CD14-positive monocyte (primary cell): ENCODE measurements around the gene SLC10A7. TPM values are rescaled to one million over a fixed set of nuclear protein-coding genes. Genes with fewer than 3 reads are reported as not detected.

ENCODE experiments used
- DNase-seq, 3 donors: peaks; one replicate each; pipeline ENCODE4 v3.0.0-alpha.2; 2011 to 2022
- H2AFZ ChIP-seq: 2 replicates; pipeline ENCODE4 v1.6.0; 2012; ENCODE audit warnings: mild to moderate bottlenecking, low read depth, low read length, inconsistent platforms; ENCODE audit not compliant: insufficient read depth, poor library complexity, severe bottlenecking
- H3K27ac ChIP-seq, 2 donors: 1 replicate in 1 of 2; 2 replicates in 1 of 2; pipeline ENCODE4 v1.5.1; 2012 to 2013; ENCODE audit warnings: low read length in 2 of 2, control low read depth in 1 of 2, inconsistent platforms in 1 of 2, low read depth in 1 of 2, mild to moderate bottlenecking in 1 of 2
- H3K27me3 ChIP-seq, 2 donors: one replicate each; pipeline versions ENCODE4 v1.6.0 to v1.6.1; 2011 to 2013; ENCODE audit warnings: low read length in 2 of 2; ENCODE audit not compliant: control insufficient read depth in 2 of 2, insufficient read depth in 2 of 2
- H3K36me3 ChIP-seq, 2 donors: replicated peaks in 1 of 2; 1 replicate in 1 of 2; 2 replicates in 1 of 2; pipeline versions ENCODE4 v1.5.1 to v1.6.1; 2012 to 2013; ENCODE audit warnings: low read length in 2 of 2, control low read depth in 1 of 2, inconsistent platforms in 1 of 2, mild to moderate bottlenecking in 1 of 2; ENCODE audit not compliant: insufficient read depth in 2 of 2, control insufficient read depth in 1 of 2
- H3K4me1 ChIP-seq, 2 donors: 1 replicate in 1 of 2; 2 replicates in 1 of 2; pipeline versions ENCODE4 v1.5.1 to v1.6.1; 2012 to 2013; ENCODE audit warnings: low read length in 2 of 2, control low read depth in 1 of 2, inconsistent platforms in 1 of 2, mild to moderate bottlenecking in 1 of 2, moderate library complexity in 1 of 2; ENCODE audit not compliant: insufficient read depth in 2 of 2, control insufficient read depth in 1 of 2
- H3K4me2 ChIP-seq: replicated peaks from 2 replicates; pipeline ENCODE3; 2012; ENCODE audit warnings: low read length, moderate library complexity, mild to moderate bottlenecking; ENCODE audit not compliant: poor library complexity, severe bottlenecking; ENCODE audit errors: extremely low read depth
- H3K4me3 ChIP-seq, 3 experiments: fragments of 200-600 bp in 1 of 3; sonication (generic) in 1 of 3; replicated peaks in 1 of 3; 1 replicate in 2 of 3; 2 replicates in 1 of 3; pipeline ENCODE4 v1.5.1; 2011 to 2013; ENCODE audit warnings: low read length in 3 of 3, mild to moderate bottlenecking in 3 of 3, control low read depth in 2 of 3, low read depth in 2 of 3, inconsistent platforms in 1 of 3, moderate library complexity in 1 of 3
- H3K79me2 ChIP-seq: 2 replicates; pipeline ENCODE4 v1.6.0; 2012; ENCODE audit warnings: mild to moderate bottlenecking, control low read depth, inconsistent platforms, low read length, moderate library complexity; ENCODE audit not compliant: insufficient read depth
- H3K9ac ChIP-seq: 2 replicates; pipeline ENCODE4 v1.6.0; 2017; ENCODE audit warnings: low read length, mild to moderate bottlenecking; ENCODE audit not compliant: insufficient read depth, poor library complexity, severe bottlenecking
- H3K9me3 ChIP-seq, 2 donors: replicated peaks in 1 of 2; 1 replicate in 1 of 2; 2 replicates in 1 of 2; pipeline versions ENCODE4 v1.5.1 to v1.6.1; 2012 to 2013; ENCODE audit warnings: low read length in 2 of 2, control low read depth in 1 of 2; ENCODE audit not compliant: control insufficient read depth in 1 of 2, insufficient read depth in 1 of 2
- H4K20me1 ChIP-seq: 2 replicates; pipeline ENCODE4 v1.6.0; 2012; ENCODE audit warnings: mild to moderate bottlenecking, low read length, control low read depth, moderate library complexity; ENCODE audit not compliant: insufficient read depth
- H3K27ac Mint-ChIP-seq, 7 donors: one replicate each; pipeline ENCODE4 v1.8.0; 2020; ENCODE audit warnings: mild to moderate bottlenecking in 7 of 7, mixed read lengths in 7 of 7, moderate library complexity in 6 of 7, inconsistent platforms in 2 of 7
- H3K27me3 Mint-ChIP-seq, 3 donors: one replicate each; pipeline ENCODE4 v1.8.0; 2021 to 2022; ENCODE audit warnings: low read depth in 3 of 3, mild to moderate bottlenecking in 3 of 3, mixed read lengths in 3 of 3, moderate library complexity in 3 of 3, inconsistent platforms in 1 of 3
- H3K36me3 Mint-ChIP-seq, 2 donors: one replicate each; pipeline ENCODE4 v1.8.0; 2020; ENCODE audit warnings: mixed read lengths in 2 of 2, inconsistent platforms in 1 of 2, mild to moderate bottlenecking in 1 of 2
- H3K4me1 Mint-ChIP-seq: one replicate; pipeline ENCODE4 v1.8.0; 2020; ENCODE audit warnings: mild to moderate bottlenecking, mixed read lengths
- H3K4me3 Mint-ChIP-seq, 2 donors: one replicate each; pipeline ENCODE4 v1.8.0; 2020; ENCODE audit warnings: mild to moderate bottlenecking in 2 of 2, mixed read lengths in 2 of 2, moderate library complexity in 1 of 2
- H3K9me3 Mint-ChIP-seq, 7 donors: one replicate each; pipeline ENCODE4 v1.8.0; 2020 to 2022; ENCODE audit warnings: mixed read lengths in 7 of 7, mild to moderate bottlenecking in 6 of 7, moderate library complexity in 6 of 7, inconsistent platforms in 2 of 7
- WGBS: methylation state at CpG from one replicate; pipeline ENCODE4 v1.1.5; 2013; ENCODE audit warnings: missing lambda C conversion rate; ENCODE audit not compliant: insufficient coverage; 5-methylcytosine and 5-hydroxymethylcytosine counted together
- intact Hi-C, 2 donors: fragments of 100-400 bp; cut with micrococcal nuclease; formaldehyde crosslinking; loops; one replicate each; pipeline versions ENCODE4 v1.15.0 to v1.15.1; 2023
- polyA plus RNA-seq, 3 donors: library from polyadenylated mRNA; depleted of rRNA in 1 of 3; unstranded in 2 of 3; stranded (reverse) in 1 of 3; fragments of 300-500 nt in 2 of 3; fragments of >200 nt in 1 of 3; fragmentation: Illumina TruSeq in 2 of 3; gene quantifications; 1 replicate in 2 of 3; 2 replicates in 1 of 3; pipeline ENCODE4 v1.2.3, GENCODE V29; 2012 to 2021
- TF ChIP-seq, protein P1 (sequence below): fragments of 200-600 bp; IDR thresholded peaks from one replicate; pipeline ENCODE4 v1.8.0; 2022; ENCODE audit warnings: antibody characterized with exemption, mild to moderate bottlenecking

Gene SLC10A7
- polyA plus RNA-seq, 3 donors: 6.6 to 8.3 (median 6.8) TPM

DNA sequence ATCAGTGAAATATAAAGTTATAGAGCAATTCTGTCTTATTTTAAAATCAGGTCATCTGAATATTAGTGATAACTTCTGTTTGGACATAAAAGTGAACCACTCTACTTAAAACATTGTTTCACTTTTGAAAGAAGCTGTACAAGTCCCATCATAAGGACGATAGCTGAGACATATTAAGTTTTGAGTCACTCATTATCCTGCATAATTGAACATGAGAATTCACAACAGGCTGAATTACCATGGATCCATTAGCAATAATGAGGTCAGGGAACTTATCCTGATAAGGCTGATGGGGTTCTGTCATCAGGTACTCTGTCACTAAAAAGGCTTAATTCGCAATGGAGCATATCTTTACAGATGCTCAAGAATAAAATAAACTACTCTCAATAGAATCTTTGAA is 227.0 kb downstream of the SLC10A7 start:
- Mint-ChIP-seq H3K27me3 (no peaks in the 10 kb centered on the region), H3K4me1 (peaks cover 2% of the 10 kb centered on the region), H3K36me3 (peaks cover 4 to 17% of the 10 kb centered on the region in 2 donors), H3K4me3 (no peak overlapping the region), H3K9me3 (peaks cover 0 to 3% (median 0%) of the 10 kb centered on the region in 7 donors), H3K27ac (no peak overlapping the region)
- intact Hi-C loops: no loop called here
- Histone ChIP-seq H2AFZ (no peak overlapping the region), H3K27ac (no peak overlapping the region), H3K36me3 (peaks cover 0 to 6% of the 10 kb centered on the region in 2 donors), H3K4me3 (no peak overlapping the region), H3K27me3 (no peaks in the 10 kb centered on the region), H3K9me3 (no peaks in the 10 kb centered on the region), H3K4me2 (no peak overlapping the region), H3K9ac (no peak overlapping the region), H3K79me2 (no peaks in the 10 kb centered on the region), H4K20me1 (no peaks in the 10 kb centered on the region), H3K4me1 (no peaks in the 10 kb centered on the region)
- TF ChIP-seq, protein P1, sequence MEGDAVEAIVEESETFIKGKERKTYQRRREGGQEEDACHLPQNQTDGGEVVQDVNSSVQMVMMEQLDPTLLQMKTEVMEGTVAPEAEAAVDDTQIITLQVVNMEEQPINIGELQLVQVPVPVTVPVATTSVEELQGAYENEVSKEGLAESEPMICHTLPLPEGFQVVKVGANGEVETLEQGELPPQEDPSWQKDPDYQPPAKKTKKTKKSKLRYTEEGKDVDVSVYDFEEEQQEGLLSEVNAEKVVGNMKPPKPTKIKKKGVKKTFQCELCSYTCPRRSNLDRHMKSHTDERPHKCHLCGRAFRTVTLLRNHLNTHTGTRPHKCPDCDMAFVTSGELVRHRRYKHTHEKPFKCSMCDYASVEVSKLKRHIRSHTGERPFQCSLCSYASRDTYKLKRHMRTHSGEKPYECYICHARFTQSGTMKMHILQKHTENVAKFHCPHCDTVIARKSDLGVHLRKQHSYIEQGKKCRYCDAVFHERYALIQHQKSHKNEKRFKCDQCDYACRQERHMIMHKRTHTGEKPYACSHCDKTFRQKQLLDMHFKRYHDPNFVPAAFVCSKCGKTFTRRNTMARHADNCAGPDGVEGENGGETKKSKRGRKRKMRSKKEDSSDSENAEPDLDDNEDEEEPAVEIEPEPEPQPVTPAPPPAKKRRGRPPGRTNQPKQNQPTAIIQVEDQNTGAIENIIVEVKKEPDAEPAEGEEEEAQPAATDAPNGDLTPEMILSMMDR: no peak
- no CpG with 5 or more reads among the region's 2 CpGs for WGBS
- no peak for DNase-seq

DNA sequence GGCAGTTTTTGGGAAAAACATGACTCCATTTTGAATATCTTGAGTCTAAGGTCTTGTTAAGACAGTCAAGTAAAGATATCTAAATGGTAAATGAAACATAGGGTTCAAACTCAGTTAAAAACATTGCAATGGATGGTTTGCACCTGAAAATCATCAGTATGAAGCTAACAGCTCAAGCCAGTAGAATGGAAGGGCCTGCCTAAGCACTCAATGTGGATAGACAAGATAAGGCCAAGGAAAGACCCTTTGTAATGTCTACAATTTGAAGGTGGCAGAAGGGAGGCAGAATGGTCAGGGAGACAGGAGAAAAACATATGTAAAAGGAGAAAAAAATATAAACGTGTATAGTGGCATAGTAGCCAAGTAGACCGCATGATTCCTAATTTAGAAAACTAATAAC is 229.2 kb downstream of the SLC10A7 start:
- peaks cover 0 to 6% of the 10 kb centered on the region in 2 donors for H3K36me3 ChIP-seq
- H3K9me3 Mint-ChIP-seq: peaks cover 0 to 3% (median 0%) of the 10 kb centered on the region in 7 donors
- no peak overlapping the region for H3K9ac ChIP-seq
- H3K79me2 ChIP-seq: no peaks in the 10 kb centered on the region
- DNase-seq: no peak
- H3K27me3 ChIP-seq: no peaks in the 10 kb centered on the region
- H2AFZ ChIP-seq: no peak overlapping the region
- peaks cover 4 to 14% of the 10 kb centered on the region in 2 donors for H3K36me3 Mint-ChIP-seq
- H3K4me1 Mint-ChIP-seq: peaks cover 11% of the 10 kb centered on the region
- WGBS: no CpG with 5 or more reads among the region's 2 CpGs
- no peak overlapping the region for H3K4me2 ChIP-seq
- intact Hi-C loops: no loop called here
- peaks cover 14 to 17% of the 10 kb centered on the region in 2 donors for H3K4me1 ChIP-seq
- TF ChIP-seq, protein P1: no peak
- no peak overlapping the region for H3K27ac ChIP-seq
- H3K27ac Mint-ChIP-seq: no peak overlapping the region
- no peak overlapping the region for H3K4me3 ChIP-seq
- no peaks in the 10 kb centered on the region for H4K20me1 ChIP-seq
- H3K4me3 Mint-ChIP-seq: no peak overlapping the region
- H3K27me3 Mint-ChIP-seq: no peaks in the 10 kb centered on the region
- H3K9me3 ChIP-seq: no peaks in the 10 kb centered on the region
